Measurements from ENCODE around the gene ZNF44.
A peak's percentile ranks its signal among the peaks of the same experiment; 100 is the strongest.
"Not testable (repeated sequence)": the region's sequence is repeated elsewhere in the genome, so short reads cannot be mapped to it uniquely, and the experiment has no call there.

Gene ZNF44

GRCh38 chr19:12294249-12295158 lies at the start of gene ZNF44:
ZNF44 (minus strand) TSS chr19:12294883; CDS start chr19:12294694, 189 bp downstream.
- peak; percentile 73 for DNase-seq (ENCODE audit: low read depth)

- DNase-seq (ENCODE audit: low read depth) = peak; percentile 75
Measured at GRCh38 chr19:12333162-12334159, 38.8 kb upstream of the ZNF44 start, which contains the start of gene ZNF563. ZNF563 (minus strand) TSS chr19:12333633; CDS start chr19:12333482, 151 bp downstream.

GRCh38 chr19:12331211-12331941 lies 36.7 kb upstream of the ZNF44 start:
- no peak for DNase-seq (ENCODE audit: low read depth)

GRCh38 chr19:12330340-12330739 lies 35.7 kb upstream of the ZNF44 start:
- no peak for DNase-seq (ENCODE audit: low read depth)

GRCh38 chr19:12325690-12326089 lies 31.0 kb upstream of the ZNF44 start:
- no peak for DNase-seq (ENCODE audit: low read depth)

GRCh38 chr19:12318782-12319413 lies 24.2 kb upstream of the ZNF44 start:
- DNase-seq (ENCODE audit: low read depth) = no peak

- no peak for DNase-seq (ENCODE audit: low read depth)
Measured at GRCh38 chr19:12314553-12314952, 19.9 kb upstream of the ZNF44 start.

- not testable (repeated sequence) for DNase-seq (ENCODE audit: low read depth)
Measured at GRCh38 chr19:12308891-12309290, 14.2 kb upstream of the ZNF44 start.

- no peak for DNase-seq (ENCODE audit: low read depth)
Measured at GRCh38 chr19:12295191-12295590, 508 bp upstream of the ZNF44 start.

GRCh38 chr19:12293777-12294248 lies 870 bp downstream of the ZNF44 start:
- peak; percentile 20 for DNase-seq (ENCODE audit: low read depth)

GRCh38 chr19:12289790-12290065 lies 5.0 kb downstream of the ZNF44 start:
- DNase-seq (ENCODE audit: low read depth) = no peak

- DNase-seq (ENCODE audit: low read depth) = no peak
Measured at GRCh38 chr19:12287958-12288500, 6.7 kb downstream of the ZNF44 start.

- DNase-seq (ENCODE audit: low read depth) = no peak
Measured at GRCh38 chr19:12284631-12285030, 10.1 kb downstream of the ZNF44 start.

- no peak for DNase-seq (ENCODE audit: low read depth)
Measured at GRCh38 chr19:12284226-12284625, 10.5 kb downstream of the ZNF44 start.

- no peak for DNase-seq (ENCODE audit: low read depth)
Measured at GRCh38 chr19:12278713-12279112, 16.0 kb downstream of the ZNF44 start.

GRCh38 chr19:12272980-12273901 lies 21.4 kb downstream of the ZNF44 start:
- no peak for DNase-seq (ENCODE audit: low read depth)

GRCh38 chr19:12272386-12272785 lies 22.3 kb downstream of the ZNF44 start:
- DNase-seq (ENCODE audit: low read depth) = no peak

- no peak for DNase-seq (ENCODE audit: low read depth)
Measured at GRCh38 chr19:12270854-12271253, 23.8 kb downstream of the ZNF44 start.

- DNase-seq (ENCODE audit: low read depth) = no peak
Measured at GRCh38 chr19:12265921-12266704, 28.6 kb downstream of the ZNF44 start.
